Upper lobe of left lung (tissue), 4 donors: ENCODE data around the gene CNTFR.

Experiments used
- CTCF ChIP-seq, 6 experiments: fragments of 450-650 bp in 4 of 6; fragments of 200-600 bp in 2 of 6; sonication (generic) in 2 of 6; IDR thresholded peaks; one replicate each; pipeline ENCODE4 v1.5.1; 2016 to 2019; ENCODE audit warnings: antibody characterized with exemption in 6 of 6
- EP300 ChIP-seq, 4 donors: sonication (generic); formaldehyde crosslinking; IDR thresholded peaks; one replicate each; pipeline ENCODE4 v1.5.1; 2017; ENCODE audit warnings: antibody characterized with exemption in 4 of 4, control low read depth in 2 of 4

DNA sequence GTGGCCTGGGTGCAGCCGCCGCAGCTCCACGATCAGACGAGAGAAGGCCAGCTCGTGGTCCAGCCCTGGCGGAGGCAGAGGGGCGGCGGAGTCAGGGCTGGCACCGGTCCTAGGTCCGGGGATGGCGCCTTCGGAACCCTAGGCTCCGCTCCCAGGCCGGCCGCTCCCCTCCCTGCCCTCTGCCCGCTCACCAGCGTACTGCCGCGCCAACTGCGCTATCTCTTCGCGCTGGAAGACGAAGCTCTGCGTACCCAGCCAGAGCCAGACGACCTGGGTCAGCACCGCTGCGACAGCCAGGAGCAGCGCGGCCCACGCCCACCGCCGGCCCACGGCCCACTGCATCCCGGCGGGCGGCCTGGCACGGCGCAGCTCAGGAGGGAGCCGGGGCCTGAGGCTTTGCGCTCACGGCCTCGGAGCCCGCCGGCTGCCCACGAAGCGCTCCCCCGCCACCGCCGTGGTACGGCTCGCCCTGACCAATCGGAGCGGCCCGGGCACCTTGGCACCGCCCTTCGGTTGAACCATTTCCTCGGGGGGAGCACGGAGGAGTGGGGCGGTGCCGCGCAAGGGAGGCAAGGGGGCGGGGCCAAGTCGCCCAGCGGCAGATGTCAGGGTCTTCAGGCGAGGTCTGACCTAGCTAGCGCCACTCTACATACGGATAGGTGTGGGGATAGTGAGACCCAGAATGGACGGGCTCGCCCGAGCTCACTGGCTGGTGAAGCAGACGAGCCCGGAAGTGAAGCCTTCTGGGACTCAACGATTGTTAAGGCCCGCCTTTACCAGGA, 48.0 kb upstream of the CNTFR start, which contains the start of gene SIGMAR1:
- TF ChIP-seq CTCF (IDR thresholded peaks at IDR 0.05) (peak in 3 of 6 experiments; percentile 35 to 47 (median 45)), EP300 (IDR thresholded peaks at IDR 0.05) (no peak)
